K562 (cell line): Measurements from ENCODE around the gene SNX1. TPM values are rescaled to one million over a fixed set of nuclear protein-coding genes. Genes with fewer than 3 reads are reported as not detected.

ENCODE experiments used
- ARID1B ChIP-seq: fragments of 450-650 bp; IDR thresholded peaks from 2 replicates; pipeline ENCODE4 v1.6.1; 2016; ENCODE audit warnings: antibody characterized with exemption, mild to moderate bottlenecking, inconsistent platforms
- ATF7 ChIP-seq: fragments of 450-650 bp; IDR thresholded peaks from 2 replicates; pipeline ENCODE4 v1.7.1; 2014; ENCODE audit warnings: mild to moderate bottlenecking, moderate library complexity
- BCOR ChIP-seq: fragments of 450-650 bp; IDR thresholded peaks from 2 replicates; pipeline ENCODE4 v1.6.1; 2016
- CBX1 ChIP-seq: sonication (generic); IDR thresholded peaks from 2 replicates; pipeline ENCODE4 v1.6.1; 2016; ENCODE audit warnings: antibody characterized with exemption, low read depth, mild to moderate bottlenecking
- CHD1 ChIP-seq: fragments of 200-600 bp; sonication (generic); IDR thresholded peaks from one replicate; pipeline ENCODE4 v1.6.1; 2012; ENCODE audit warnings: mild to moderate bottlenecking, moderate library complexity, low read length, inconsistent platforms
- DACH1 ChIP-seq: fragments of 450-650 bp; IDR thresholded peaks from 2 replicates; pipeline ENCODE4 v1.6.1; 2018; ENCODE audit not compliant: partially characterized antibody
- EP400 ChIP-seq: fragments of 450-650 bp; IDR thresholded peaks from 2 replicates; pipeline ENCODE4 v1.6.1; 2017; ENCODE audit warnings: antibody characterized with exemption, mild to moderate bottlenecking, moderate library complexity
- GATAD2B ChIP-seq: fragments of 450-650 bp; IDR thresholded peaks from 2 replicates; pipeline ENCODE4 v1.6.1; 2017; ENCODE audit warnings: mild to moderate bottlenecking, borderline replicate concordance
- MCM2 ChIP-seq: fragments of 450-650 bp; IDR thresholded peaks from 2 replicates; pipeline ENCODE4 v1.6.1; 2017; ENCODE audit warnings: low read depth, mild to moderate bottlenecking
- MTA2 ChIP-seq: fragments of 450-650 bp; IDR thresholded peaks from 2 replicates; pipeline ENCODE4 v1.6.1; 2016; ENCODE audit warnings: low read depth
- NCOA1 ChIP-seq: fragments of 450-650 bp; IDR thresholded peaks from 2 replicates; pipeline ENCODE4 v1.6.1; 2016; ENCODE audit warnings: low read depth
- NCOA2 ChIP-seq, 2 experiments: fragments of 450-650 bp; IDR thresholded peaks; 2 replicates each; pipeline ENCODE4 v1.6.1; 2018; ENCODE audit warnings: mild to moderate bottlenecking in 2 of 2, moderate library complexity in 1 of 2; ENCODE audit not compliant: partially characterized antibody in 2 of 2
- RAD51 ChIP-seq: fragments of 450-650 bp; IDR thresholded peaks from 2 replicates; pipeline ENCODE4 v1.7.1; 2016; ENCODE audit warnings: low read depth, mild to moderate bottlenecking, borderline replicate concordance
- RB1 ChIP-seq: fragments of 450-650 bp; IDR thresholded peaks from 2 replicates; pipeline ENCODE4 v1.6.1; 2017; ENCODE audit warnings: low read depth, mild to moderate bottlenecking
- SMARCA4 ChIP-seq: fragments of 450-650 bp; IDR thresholded peaks from 2 replicates; pipeline ENCODE4 v1.6.1; 2016
- SMARCE1 ChIP-seq: fragments of 450-650 bp; IDR thresholded peaks from 2 replicates; pipeline ENCODE4 v1.7.1; 2016; ENCODE audit warnings: mild to moderate bottlenecking
- SOX6 ChIP-seq: fragments of 450-650 bp; IDR thresholded peaks from 2 replicates; pipeline ENCODE4 v1.6.1; 2014; ENCODE audit warnings: mild to moderate bottlenecking
- TCF3 ChIP-seq: sonication (generic); formaldehyde crosslinking; IDR thresholded peaks from 2 replicates; pipeline ENCODE4 v1.4.0; 2020; ENCODE audit warnings: mild to moderate bottlenecking, missing genetic modification reagents
- TRIM24 ChIP-seq, 2 experiments: fragments of 450-650 bp; IDR thresholded peaks; 2 replicates each; pipeline ENCODE4 v1.6.1; 2016
- ZNF124 ChIP-seq: sonication (generic); formaldehyde crosslinking; IDR thresholded peaks from 2 replicates; pipeline ENCODE4 v1.8.1; 2022; ENCODE audit warnings: missing genetic modification reagents
- ZNF24 ChIP-seq: fragments of 450-650 bp; IDR thresholded peaks from 2 replicates; pipeline ENCODE4 v1.6.1; 2016
- ZNF436 ChIP-seq: fragments of 250-450, 450-650 bp; sonication (Bioruptor Pico); formaldehyde crosslinking; IDR thresholded peaks from 2 replicates; pipeline ENCODE4 v1.7.0; 2020; ENCODE audit warnings: mild to moderate bottlenecking
- ZNF668 ChIP-seq: fragments of 250-450 bp; sonication (Bioruptor Pico); IDR thresholded peaks from 2 replicates; pipeline ENCODE4 v1.8.0; 2022; ENCODE audit warnings: mild to moderate bottlenecking, inconsistent platforms
- polyA plus RNA-seq, 8 experiments: library from polyadenylated mRNA; depleted of rRNA in 4 of 8; stranded (reverse) in 5 of 8; unstranded in 3 of 8; fragments of >200 nt; fragmentation: Nextera tagmentation in 2 of 8; fragmentation: Illumina TruSeq in 1 of 8; extraction: Ambion mirVana in 2 of 8; extraction: Trizol in 1 of 8; gene quantifications; 2 replicates each; pipeline versions ENCODE4 v1.2.1 to v1.2.3, GENCODE V29; 2011 to 2014; ENCODE audit warnings: inconsistent platforms in 1 of 8, missing spikeins in 1 of 8
- total RNA-seq, 7 experiments: library from RNA; depleted of rRNA in 6 of 7; stranded (reverse); fragments of >200 nt in 6 of 7; fragmentation: Illumina TruSeq in 2 of 7; extraction: Trizol in 2 of 7; gene quantifications; 2 replicates each; pipeline versions ENCODE4 v1.2.1 to v1.2.3, GENCODE V29; 2011 to 2021; ENCODE audit warnings: low replicate concordance in 1 of 7
- TF ChIP-seq, protein P1 (sequence below): fragments of 250-450 bp; sonication (Bioruptor Pico); IDR thresholded peaks from 2 replicates; pipeline ENCODE4 v1.8.0; 2021; ENCODE audit warnings: borderline replicate concordance, mild to moderate bottlenecking, moderate library complexity; ENCODE audit not compliant: poor library complexity, severe bottlenecking
- TF ChIP-seq, protein P2 (sequence below): fragments of 200-800 bp; sonication (Bioruptor generic); IDR thresholded peaks from 2 replicates; pipeline ENCODE4 v1.6.1; 2017; ENCODE audit warnings: missing genetic modification characterization, missing compliant biosample characterization
- TF ChIP-seq, protein P3 (sequence below), 2 experiments: fragments of 450-650 bp; conservative IDR thresholded peaks; 2 replicates each; pipeline ENCODE4 v1.6.1; 2017; ENCODE audit warnings: mild to moderate bottlenecking in 2 of 2, moderate library complexity in 2 of 2
- TF ChIP-seq, protein P4 (sequence below): sonication (generic); formaldehyde crosslinking; IDR thresholded peaks from 2 replicates; pipeline ENCODE4 v1.8.1; 2023; ENCODE audit warnings: mild to moderate bottlenecking, missing genetic modification reagents, moderate library complexity

Gene SNX1
- total and polyA plus RNA-seq, 9 of the 15 experiments (the other 6 are each of a cell fraction or from before 2014, with no cell fraction given) = 11.0 to 105 (median 59.9) TPM

DNA sequence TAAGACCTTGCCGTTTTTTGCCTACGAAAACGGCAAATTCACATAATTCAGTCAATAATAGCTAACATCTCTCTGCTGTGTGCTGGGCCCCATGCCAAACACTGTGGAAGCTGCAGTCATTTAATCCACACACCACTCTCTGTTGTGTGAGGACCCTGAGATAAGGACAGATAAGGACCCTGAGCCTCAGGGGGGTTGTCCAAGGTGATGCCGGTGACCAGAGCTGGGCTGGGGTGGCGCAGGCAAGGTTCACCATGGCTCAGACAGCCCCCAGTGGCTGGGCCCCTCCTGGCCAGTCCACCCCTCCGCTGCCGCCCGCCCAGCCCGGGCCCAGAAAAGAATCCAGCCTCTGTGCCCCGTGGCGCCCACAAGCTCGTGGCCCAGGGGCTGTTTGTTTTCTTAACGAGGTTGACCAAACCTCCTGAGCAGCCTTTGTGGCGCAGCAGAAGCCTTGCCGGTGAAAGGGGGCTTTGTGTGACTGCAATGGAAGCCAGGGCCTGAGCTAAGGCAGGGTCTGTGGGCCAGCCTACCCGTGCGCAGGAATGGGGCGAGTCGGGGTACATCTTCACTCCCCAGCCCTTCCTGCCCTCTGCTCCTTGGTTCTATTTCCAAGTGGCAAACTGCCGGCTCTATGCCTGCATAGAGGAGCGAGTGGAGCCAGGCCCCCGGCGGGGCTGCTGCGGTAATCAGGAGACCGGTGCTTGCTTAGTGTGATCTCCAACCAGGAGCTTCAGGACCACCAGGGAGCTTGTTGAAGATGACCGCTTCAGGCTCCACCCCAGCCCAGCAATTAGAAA, 51.3 kb downstream of the SNX1 start (continued):
- TF ChIP-seq SOX6 (peak; percentile 60), ZNF24 (0 out of 2 replicates have a peak, but pooled peaks have one; percentile 16), ARID1B (peak; percentile 85), NCOA2 (IDR thresholded peaks at IDR 0.05; ENCODE audit: partially characterized antibody in 2 of 2) (peak in 1 of 2 experiments; percentile 45), TCF3 (peak; percentile 71), SMARCE1 (peak; percentile 45; the same call in 1 of the 2 replicates), ATF7 (peak; percentile 37; the same call in 1 of the 2 replicates), RAD51 (no peak), CHD1 (no peak), ZNF436 (CRISPR knock-in tag) (no peak), MCM2 (no peak), DACH1 (no peak), ZNF668 (CRISPR knock-in tag) (no peak), SMARCA4 (peak; percentile 83), EP400 (0 out of 2 replicates have a peak, but pooled peaks have one; percentile 15), RB1 (0 out of 2 replicates have a peak, but pooled peaks have one; percentile 20), NCOA1 (0 out of 2 replicates have a peak, but pooled peaks have one; percentile 27), ZNF124 (no peak), TRIM24 (IDR thresholded peaks at IDR 0.05) (peak; percentile 28 to 39; a peak in 2 of 4 replicates), BCOR (peak; percentile 38; the same call in 1 of the 2 replicates), MTA2 (0 out of 2 replicates have a peak, but pooled peaks have one; percentile 38), GATAD2B (0 out of 2 replicates have a peak, but pooled peaks have one; percentile 51), CBX1 (no peak)
- TF ChIP-seq, protein P1, sequence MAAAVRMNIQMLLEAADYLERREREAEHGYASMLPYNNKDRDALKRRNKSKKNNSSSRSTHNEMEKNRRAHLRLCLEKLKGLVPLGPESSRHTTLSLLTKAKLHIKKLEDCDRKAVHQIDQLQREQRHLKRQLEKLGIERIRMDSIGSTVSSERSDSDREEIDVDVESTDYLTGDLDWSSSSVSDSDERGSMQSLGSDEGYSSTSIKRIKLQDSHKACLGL (CRISPR knock-in tag) = no peak
- TF ChIP-seq, protein P2, sequence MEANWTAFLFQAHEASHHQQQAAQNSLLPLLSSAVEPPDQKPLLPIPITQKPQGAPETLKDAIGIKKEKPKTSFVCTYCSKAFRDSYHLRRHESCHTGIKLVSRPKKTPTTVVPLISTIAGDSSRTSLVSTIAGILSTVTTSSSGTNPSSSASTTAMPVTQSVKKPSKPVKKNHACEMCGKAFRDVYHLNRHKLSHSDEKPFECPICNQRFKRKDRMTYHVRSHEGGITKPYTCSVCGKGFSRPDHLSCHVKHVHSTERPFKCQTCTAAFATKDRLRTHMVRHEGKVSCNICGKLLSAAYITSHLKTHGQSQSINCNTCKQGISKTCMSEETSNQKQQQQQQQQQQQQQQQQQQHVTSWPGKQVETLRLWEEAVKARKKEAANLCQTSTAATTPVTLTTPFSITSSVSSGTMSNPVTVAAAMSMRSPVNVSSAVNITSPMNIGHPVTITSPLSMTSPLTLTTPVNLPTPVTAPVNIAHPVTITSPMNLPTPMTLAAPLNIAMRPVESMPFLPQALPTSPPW (CRISPR knock-in tag) = no peak
- TF ChIP-seq, protein P3, sequence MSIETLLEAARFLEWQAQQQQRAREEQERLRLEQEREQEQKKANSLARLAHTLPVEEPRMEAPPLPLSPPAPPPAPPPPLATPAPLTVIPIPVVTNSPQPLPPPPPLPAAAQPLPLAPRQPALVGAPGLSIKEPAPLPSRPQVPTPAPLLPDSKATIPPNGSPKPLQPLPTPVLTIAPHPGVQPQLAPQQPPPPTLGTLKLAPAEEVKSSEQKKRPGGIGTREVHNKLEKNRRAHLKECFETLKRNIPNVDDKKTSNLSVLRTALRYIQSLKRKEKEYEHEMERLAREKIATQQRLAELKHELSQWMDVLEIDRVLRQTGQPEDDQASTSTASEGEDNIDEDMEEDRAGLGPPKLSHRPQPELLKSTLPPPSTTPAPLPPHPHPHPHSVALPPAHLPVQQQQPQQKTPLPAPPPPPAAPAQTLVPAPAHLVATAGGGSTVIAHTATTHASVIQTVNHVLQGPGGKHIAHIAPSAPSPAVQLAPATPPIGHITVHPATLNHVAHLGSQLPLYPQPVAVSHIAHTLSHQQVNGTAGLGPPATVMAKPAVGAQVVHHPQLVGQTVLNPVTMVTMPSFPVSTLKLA (conservative IDR thresholded peaks at IDR 0.05) = peak in 1 of 2 experiments; percentile 44; a peak in 1 of 4 replicates
- TF ChIP-seq, protein P4, sequence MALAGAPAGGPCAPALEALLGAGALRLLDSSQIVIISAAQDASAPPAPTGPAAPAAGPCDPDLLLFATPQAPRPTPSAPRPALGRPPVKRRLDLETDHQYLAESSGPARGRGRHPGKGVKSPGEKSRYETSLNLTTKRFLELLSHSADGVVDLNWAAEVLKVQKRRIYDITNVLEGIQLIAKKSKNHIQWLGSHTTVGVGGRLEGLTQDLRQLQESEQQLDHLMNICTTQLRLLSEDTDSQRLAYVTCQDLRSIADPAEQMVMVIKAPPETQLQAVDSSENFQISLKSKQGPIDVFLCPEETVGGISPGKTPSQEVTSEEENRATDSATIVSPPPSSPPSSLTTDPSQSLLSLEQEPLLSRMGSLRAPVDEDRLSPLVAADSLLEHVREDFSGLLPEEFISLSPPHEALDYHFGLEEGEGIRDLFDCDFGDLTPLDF (CRISPR knock-in tag) = no peak
